TTC549 (cell line): ENCODE measurements around the gene FOXA2.
"Not testable (repeated sequence)": the region's sequence is repeated elsewhere in the genome, so short reads cannot be mapped to it uniquely, and the experiment has no call there.

Experiments
- FAIRE-seq: peaks from 2 replicates; lab custom pipeline; 2012; peaks lifted over from hg19 to GRCh38; lab: Jason Lieb, UNC

FOXA2 gene

DNA sequence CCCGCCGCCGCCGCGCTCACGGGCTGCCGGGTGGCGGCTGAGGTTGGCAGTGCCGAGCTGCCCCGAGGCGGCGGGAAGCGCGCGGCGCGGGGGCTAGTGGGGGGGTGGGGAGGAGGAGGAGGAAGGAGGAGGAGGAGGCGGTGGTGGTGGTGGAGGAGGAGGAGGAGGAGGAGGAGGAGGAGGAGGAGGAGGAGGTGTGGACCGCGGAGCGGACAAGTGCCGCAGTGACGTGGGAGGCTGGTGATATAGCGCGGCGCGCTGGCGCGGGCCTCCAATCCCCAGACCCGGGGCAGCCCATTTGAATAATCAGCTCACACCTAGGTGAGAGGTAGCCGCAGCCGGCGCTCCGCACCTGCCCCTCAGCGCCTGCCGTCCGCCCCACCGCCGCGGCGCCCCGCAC is at the start of gene FOXA2:
Gene FOXA2, minus strand, starts transcription at position 51 of the 400 bp plus-strand sequence. CDS start 294 bp downstream, outside the sequence.
- no peak for FAIRE-seq

GRCh38 chr20:22630701-22631100 is 46.3 kb upstream of the FOXA2 start:
- no peak for FAIRE-seq

DNA sequence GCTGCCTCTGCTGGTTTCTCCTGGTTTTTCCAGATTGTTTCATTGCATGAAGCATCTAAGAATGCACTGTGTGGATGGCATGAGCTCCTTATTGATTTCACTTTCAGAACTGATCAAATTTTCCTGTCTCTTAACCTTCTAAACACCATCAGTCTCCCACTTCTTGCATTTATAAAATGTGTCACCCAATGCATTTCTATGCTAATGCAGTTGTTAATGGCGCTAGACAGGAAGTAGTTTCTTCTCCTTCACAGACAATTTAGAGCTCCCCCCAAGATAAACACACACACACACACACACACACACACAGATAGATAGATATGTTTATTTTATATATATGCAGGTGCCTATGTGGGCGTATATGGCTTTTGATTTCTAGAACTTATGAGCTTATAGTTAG is 45.6 kb upstream of the FOXA2 start:
- no peak for FAIRE-seq

- no peak for FAIRE-seq
These were observed 45.1 kb upstream of the FOXA2 start for GRCh38 chr20:22629447-22629846.

- FAIRE-seq = no peak
These were observed 42.1 kb upstream of the FOXA2 start for GRCh38 chr20:22626496-22626895.

DNA sequence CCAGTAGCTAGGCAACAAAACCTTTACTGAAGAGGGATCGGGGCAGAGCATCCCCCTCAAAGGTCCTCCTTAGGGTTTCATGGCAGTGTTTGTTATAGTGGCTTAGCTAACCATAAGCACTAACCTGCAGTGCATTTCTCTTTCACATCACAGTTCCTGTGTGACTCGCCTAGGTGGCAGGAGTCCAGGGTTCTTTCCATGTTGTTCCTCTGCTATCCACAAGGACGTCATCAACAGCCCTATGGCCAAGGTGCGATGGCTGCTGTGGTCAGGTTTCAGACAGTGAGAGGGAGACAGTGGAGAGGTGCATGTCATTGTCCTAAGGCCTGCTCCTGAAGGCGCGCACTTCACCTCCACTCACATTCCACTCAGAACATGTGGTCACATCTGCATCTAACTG is 38.8 kb upstream of the FOXA2 start:
- FAIRE-seq = no peak

DNA sequence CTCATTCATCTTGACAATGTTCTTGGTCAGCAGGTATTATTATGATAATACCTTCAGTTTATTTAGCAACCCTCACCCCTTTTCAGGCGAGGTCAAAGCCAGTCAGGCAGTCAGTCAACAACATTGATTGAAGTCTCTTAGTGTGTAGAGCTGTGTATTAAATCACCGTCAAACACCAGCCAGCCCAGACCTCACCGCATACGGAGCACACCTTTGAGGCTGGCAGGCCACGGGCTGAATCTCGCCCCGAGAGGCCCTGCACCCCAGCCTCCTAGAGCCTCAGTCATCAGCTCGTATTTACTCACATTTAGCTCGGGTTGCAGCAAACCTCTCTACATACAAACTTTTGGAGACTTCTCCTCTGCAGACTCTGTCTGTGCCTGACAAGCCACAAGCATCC is 36.0 kb upstream of the FOXA2 start:
- FAIRE-seq = no peak

DNA sequence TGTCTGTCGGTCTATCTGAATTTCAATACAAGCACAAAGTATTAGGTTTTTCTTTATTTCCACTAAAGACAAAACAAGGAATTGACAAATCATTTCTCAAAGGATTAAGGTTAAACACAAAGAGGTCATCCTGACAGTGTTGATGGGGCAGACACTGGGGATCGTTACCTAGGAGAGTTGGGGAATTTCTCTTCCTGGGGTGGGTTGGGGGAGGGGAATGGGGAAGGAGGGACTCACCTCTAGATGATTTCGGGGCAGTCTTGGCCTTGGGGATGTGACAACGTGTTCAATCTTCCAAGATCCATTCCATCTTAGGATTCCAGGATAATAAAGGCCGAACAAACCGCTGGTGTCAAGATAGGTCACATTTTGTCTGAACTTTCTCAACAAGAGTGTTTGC is 35.4 kb upstream of the FOXA2 start:
- no peak for FAIRE-seq

- no peak for FAIRE-seq
These were observed 34.9 kb upstream of the FOXA2 start for GRCh38 chr20:22619272-22619671.

DNA sequence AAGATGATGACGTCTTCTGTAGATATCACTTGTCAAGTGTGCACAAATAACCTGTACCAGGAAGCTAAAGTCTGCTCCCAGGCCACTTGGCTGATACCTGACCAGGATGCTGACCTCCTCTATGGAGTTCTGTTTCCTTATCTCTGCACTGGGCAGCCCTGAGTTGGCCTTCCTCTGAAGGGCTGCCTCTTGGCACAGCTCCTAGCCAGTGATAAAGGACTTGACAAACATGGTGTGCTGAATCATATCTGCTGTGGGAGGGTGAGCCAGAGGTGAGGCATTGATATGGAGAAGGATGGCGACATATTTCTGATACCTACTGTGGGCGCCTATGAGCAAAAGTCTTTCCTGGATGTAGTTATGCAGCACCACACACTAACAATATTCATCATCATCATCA is 32.8 kb upstream of the FOXA2 start:
- FAIRE-seq = no peak

DNA sequence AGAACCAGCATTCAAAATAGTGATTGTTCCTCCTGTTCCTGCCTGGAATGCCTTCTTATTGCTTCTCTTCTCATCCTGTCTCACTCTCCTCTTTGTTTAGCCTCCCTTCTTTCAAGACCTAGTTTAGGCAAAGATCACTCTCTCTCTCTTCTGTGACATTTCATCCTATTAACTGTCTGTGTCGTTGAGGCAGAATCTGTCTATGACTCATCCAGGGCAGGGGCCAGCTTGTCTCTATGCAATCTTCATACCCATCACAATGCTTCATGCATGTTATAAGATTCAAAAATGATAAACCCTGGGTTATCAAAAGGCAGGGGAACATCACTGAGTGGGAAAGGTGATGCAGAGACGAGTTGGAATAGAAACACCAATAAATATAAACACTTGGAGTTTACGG is 32.2 kb upstream of the FOXA2 start:
- no peak for FAIRE-seq

DNA sequence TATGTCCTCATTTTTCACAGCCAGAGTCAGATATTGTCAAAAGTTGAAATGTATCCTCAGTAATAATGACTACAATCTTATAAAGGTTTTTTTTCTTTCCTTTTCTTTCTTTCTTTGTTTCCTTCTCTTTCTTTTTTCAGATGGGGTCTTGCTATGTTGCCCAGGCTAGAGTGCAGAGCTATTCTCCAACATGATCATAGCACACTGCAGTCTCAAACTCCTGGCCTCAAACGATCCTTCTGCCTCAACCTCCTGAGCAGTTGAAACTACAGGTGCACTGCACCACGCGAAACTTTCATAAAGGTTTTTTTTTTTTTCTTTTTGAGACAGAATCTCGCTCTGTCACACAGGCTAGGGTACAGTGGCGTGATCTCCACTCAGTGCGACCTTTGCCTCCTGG is 31.1 kb upstream of the FOXA2 start:
- no peak for FAIRE-seq

DNA sequence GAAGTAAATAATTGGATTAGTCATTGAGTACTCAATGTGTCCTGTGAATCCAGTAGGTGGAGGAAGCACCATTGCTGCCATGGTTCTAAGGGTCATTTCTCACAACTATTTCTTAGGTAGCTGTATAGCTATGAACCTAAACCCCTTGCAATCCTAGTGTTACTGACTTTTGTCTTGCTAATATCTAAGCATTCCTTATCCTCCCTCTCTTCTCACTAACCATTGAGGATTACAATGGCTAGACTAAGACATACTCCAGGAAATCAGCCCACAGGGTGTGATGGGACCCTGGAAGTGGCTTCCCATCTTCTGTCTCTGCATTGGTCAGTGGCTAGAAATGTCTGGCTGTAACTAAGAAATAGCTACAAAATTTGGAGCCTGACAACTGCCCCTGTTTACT is 27.3 kb upstream of the FOXA2 start:
- FAIRE-seq = no peak

GRCh38 chr20:22607695-22608094 is 23.3 kb upstream of the FOXA2 start:
- no peak for FAIRE-seq

DNA sequence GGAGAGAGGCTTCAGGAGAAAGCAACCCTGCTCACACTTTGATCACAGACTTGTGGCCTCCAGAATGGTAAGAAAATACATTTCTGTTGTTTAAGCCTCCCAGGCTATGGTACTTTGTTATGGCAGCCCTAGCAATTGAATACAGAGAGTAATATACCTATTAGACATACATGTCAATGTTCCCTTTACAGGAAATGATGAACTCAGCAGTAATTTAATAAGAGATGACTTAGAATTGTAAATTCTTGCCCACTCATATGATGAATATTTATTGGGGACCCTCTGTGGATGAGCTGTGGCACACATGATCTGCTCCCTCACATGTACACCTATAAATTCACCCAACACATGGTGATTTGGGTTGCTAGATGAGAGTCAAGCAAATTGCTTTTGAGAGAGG is 20.4 kb upstream of the FOXA2 start:
- FAIRE-seq = no peak

DNA sequence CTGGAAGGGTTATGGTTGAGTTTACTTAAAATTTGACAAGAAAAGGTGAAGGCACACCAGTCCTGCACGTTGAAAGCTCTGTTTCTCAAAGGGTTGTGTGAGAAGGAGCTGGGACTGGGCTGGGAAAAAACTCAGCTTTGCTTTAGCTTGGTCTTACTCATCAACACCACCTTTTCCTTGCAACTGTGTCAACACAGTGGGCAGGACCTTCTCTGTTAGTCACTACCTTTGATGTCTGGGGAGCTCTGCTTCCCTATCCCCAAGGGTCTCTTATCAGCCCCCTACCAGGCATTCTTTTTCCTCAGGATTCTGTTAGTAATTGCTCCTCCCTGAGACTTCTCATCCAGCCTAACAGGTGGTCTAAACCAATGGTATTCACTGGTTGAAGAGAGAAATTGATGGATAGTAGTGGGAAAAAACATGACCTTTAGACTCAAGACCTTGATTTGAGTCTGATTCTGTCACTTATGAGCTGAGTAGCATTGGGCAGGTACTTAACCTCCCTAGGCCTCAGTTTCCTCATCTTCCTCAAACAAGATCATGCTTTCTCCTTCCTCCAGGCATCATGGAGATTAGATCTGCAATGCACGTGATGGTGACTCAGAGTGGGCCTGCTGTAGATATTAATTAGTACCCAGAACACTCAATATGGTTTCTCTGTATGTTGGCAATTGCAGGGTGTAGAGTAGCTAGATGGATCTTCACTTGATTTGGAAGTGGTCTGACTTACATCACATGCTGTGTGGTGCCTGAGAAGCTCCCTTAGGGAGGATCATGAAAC is 17.2 kb upstream of the FOXA2 start:
- FAIRE-seq = no peak

DNA sequence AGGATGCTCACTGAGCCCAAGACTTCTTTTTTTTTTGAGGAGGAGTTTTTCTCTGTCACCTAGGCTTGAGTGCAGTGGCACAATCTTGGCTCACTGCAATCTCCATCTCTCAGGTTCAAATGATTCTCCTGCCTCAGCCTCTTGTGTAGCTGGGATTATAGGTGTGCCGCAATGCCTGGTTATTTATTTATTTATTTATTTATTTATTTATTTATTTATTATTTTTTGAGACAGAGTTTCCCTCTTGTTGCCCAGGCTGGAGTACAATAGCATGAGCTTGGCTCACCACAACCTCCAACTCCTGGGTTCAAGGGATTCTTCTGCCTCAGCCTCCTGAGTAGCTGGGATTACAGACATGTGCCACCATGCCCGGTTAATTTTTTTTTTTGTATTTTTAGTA is 14.9 kb upstream of the FOXA2 start:
- FAIRE-seq = not testable (repeated sequence)

GRCh38 chr20:22597303-22597702 is 12.9 kb upstream of the FOXA2 start:
- FAIRE-seq = no peak

DNA sequence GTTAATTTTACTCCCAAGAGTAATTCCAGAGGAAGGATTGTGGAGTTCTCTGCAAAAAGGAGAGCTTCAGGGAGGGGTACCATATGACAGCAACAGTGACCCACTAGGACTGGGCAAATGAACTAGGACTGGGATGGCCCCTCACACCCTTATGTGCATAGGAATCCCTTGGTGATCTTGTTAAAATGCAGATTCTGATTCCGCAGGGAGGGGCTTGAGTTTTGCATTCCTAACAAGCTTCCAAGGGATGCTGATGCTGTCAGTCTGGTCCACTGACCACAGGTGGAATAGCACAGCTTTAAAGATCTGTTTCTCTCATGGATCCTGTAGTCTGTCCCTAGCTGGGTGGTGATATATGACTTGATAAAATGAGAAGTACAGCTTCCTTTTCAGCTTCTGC is 6.3 kb upstream of the FOXA2 start:
- no peak for FAIRE-seq

DNA sequence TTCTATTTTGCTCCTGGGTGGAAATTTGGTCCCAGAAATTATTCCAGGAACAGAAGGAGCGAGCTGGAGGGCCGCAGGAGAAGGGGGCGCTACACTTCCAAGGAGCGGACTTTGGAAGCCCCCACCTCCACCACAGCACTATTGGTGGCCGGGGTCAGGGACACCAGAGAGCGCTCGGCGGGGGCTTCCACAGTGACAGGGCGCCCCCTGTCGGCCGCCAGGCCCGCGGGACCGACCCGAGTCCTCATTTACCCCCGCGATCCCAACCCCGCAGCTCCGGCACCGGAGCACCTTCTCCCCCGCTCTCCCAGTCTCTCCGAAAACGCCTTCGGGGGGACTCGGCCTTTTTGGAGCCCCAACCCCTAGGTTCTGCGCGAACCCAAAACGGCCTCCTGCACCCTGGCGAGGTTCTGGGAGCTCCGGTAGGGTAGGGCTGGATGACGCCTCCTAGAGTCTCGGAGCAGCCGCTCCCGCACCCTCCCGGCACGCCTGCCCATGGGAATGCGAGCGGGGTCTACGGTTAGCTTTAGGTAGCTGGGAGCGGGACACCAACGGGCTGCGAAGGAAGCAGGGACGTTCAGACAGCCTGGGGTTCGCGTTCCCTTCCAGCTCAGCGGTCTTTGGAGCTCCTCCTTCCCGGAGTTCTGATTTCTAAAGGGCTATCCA is 2.4 kb upstream of the FOXA2 start:
- no peak for FAIRE-seq

- FAIRE-seq = no peak
These were observed 1.6 kb upstream of the FOXA2 start for GRCh38 chr20:22585786-22586493.

GRCh38 chr20:22584922-22585785 is 782 bp upstream of the FOXA2 start:
- no peak for FAIRE-seq
